EH (cell line): ENCODE measurements around the gene KIF21B.
"Not testable (repeated sequence)": the region's sequence is repeated elsewhere in the genome, so short reads cannot be mapped to it uniquely, and the experiment has no call there.

Experiments
- DNase-seq: peaks from one replicate; pipeline ENCODE4 v3.0.0-alpha.2; 2015; ENCODE audit warnings: low read depth

Gene KIF21B

GRCh38 chr1:200971428-200971903 is 52.0 kb downstream of the KIF21B start:
- DNase-seq: no peak

GRCh38 chr1:200970771-200971427 is 52.6 kb downstream of the KIF21B start:
- DNase-seq: no peak

GRCh38 chr1:200969726-200970561 is 53.6 kb downstream of the KIF21B start:
- no peak for DNase-seq

- peak; percentile 49 for DNase-seq
Measured at GRCh38 chr1:200968469-200969410, 54.8 kb downstream of the KIF21B start.

- DNase-seq: no peak
Measured at GRCh38 chr1:200967693-200968468, 55.6 kb downstream of the KIF21B start.

GRCh38 chr1:200966934-200967333 is 56.6 kb downstream of the KIF21B start:
- DNase-seq: no peak

- no peak for DNase-seq
Measured at GRCh38 chr1:200965111-200965805, 58.3 kb downstream of the KIF21B start.

GRCh38 chr1:200963888-200964287 is 59.6 kb downstream of the KIF21B start:
- not testable (repeated sequence) for DNase-seq

GRCh38 chr1:200963076-200963475 is 60.4 kb downstream of the KIF21B start:
- peak; percentile 15 for DNase-seq

GRCh38 chr1:200962631-200963030 is 60.9 kb downstream of the KIF21B start:
- no peak for DNase-seq

- not testable (repeated sequence) for DNase-seq
Measured at GRCh38 chr1:200962151-200962550, 61.4 kb downstream of the KIF21B start.

GRCh38 chr1:200960948-200961340 is 62.6 kb downstream of the KIF21B start:
- no peak for DNase-seq

- no peak for DNase-seq
Measured at GRCh38 chr1:200960236-200960947, 63.1 kb downstream of the KIF21B start.

- peak; percentile 10 for DNase-seq
Measured at GRCh38 chr1:200959411-200959921, 64.0 kb downstream of the KIF21B start.

GRCh38 chr1:200958597-200958996 is 64.9 kb downstream of the KIF21B start:
- no peak for DNase-seq

- DNase-seq: no peak
Measured at GRCh38 chr1:200954434-200954833, 69.1 kb downstream of the KIF21B start.

GRCh38 chr1:200951016-200951415 is 72.5 kb downstream of the KIF21B start:
- DNase-seq: peak; percentile 50

- no peak for DNase-seq
Measured at GRCh38 chr1:200949626-200950025, 73.9 kb downstream of the KIF21B start.

GRCh38 chr1:200947059-200947566 is 76.4 kb downstream of the KIF21B start:
- DNase-seq: no peak

- DNase-seq: peak; percentile 8
Measured at GRCh38 chr1:200945111-200945510, 78.4 kb downstream of the KIF21B start.
